Measurements from ENCODE around the gene GLB1L3. TPM values are rescaled to one million over a fixed set of nuclear protein-coding genes. Genes with fewer than 3 reads are reported as not detected.

GLB1L3 gene
- total and polyA plus RNA-seq, 2 donors (not counting 3 experiments of a cell fraction or from before 2014, with no cell fraction given) = not detected

- dilution Hi-C loops (cut with MboI; ENCODE audit: extremely low pct_ligation_motif_present, low sequenced_read_pairs) = no loop called here
- DNase-seq (ENCODE audit: low read depth, low spot score) (no peak), FAIRE-seq (no peak)
- no peaks in the 10 kb centered on the region for H3K79me2 ChIP-seq (ENCODE audit: control insufficient read depth, insufficient read depth, low read length)
- TF ChIP-seq FOS (IDR thresholded peaks at IDR 0.05; ENCODE audit: borderline replicate concordance, insufficient read depth, low read length) (no peak), EZH2 (IDR thresholded peaks at IDR 0.05; ENCODE audit: borderline replicate concordance, low read depth, low read length, severe bottlenecking) (no peak), POLR2A (IDR thresholded peaks at IDR 0.05; ENCODE audit: low read depth, low read length) (no peak), JUN (IDR thresholded peaks at IDR 0.05; ENCODE audit: borderline replicate concordance, insufficient read depth, insufficient read length, low read depth) (no peak), GATA2 (IDR thresholded peaks at IDR 0.05; ENCODE audit: insufficient read depth, insufficient read length, low read depth, low read length) (no peak)
- no peaks in the 10 kb centered on the region for H4K20me1 ChIP-seq (replicated peaks; ENCODE audit: control insufficient read depth, extremely low read depth, insufficient read depth, low read length)
- no peak overlapping the region for H3K9ac ChIP-seq (replicated peaks; ENCODE audit: extremely low read depth, insufficient read depth, low read length)
- no peak overlapping the region for H2AFZ ChIP-seq (ENCODE audit: low read depth, low read length)
- H3K4me2 ChIP-seq (ENCODE audit: insufficient read depth, low read length) = no peak overlapping the region
- ChIA-PET POLR2A (no interaction called here), CTCF (no interaction called here)
- H3K27me3 ChIP-seq (ENCODE audit: control insufficient read depth in 2 of 2, insufficient read depth in 2 of 2, low read length in 2 of 2) = no peaks in the 10 kb centered on the region
- H3K9me1 ChIP-seq (replicated peaks; ENCODE audit: control insufficient read depth, extremely low read depth, insufficient read depth, low read length) = no peaks in the 10 kb centered on the region
- H3K4me1 ChIP-seq (ENCODE audit: control insufficient read depth, extremely low read depth, insufficient read depth, low read length) = no peaks in the 10 kb centered on the region
- intact Hi-C loops (cut with micrococcal nuclease) = no loop called here
- H3K36me3 ChIP-seq (ENCODE audit: control insufficient read depth in 2 of 2, extremely low read depth in 1 of 2, insufficient read depth in 2 of 2, low read length in 2 of 2) = no peaks in the 10 kb centered on the region
- no TSS peak for BruUV-seq (replicated peaks)
- H3K27ac ChIP-seq (ENCODE audit: insufficient read depth, low read depth, low read length) = no peak overlapping the region
- no peak overlapping the region for H3K4me3 ChIP-seq (replicated peaks in 1 of 3; ENCODE audit: insufficient read depth in 1 of 3, low read depth in 1 of 3, low read length in 3 of 3)
- H3K9me3 ChIP-seq (replicated peaks; ENCODE audit: control insufficient read depth, insufficient read depth, low read length) = no peaks in the 10 kb centered on the region
Measured at GRCh38 chr11:134345237-134345550, 69.0 kb downstream of the GLB1L3 start.

GRCh38 chr11:134346101-134346975, 70.2 kb downstream of the GLB1L3 start:
- intact Hi-C loops (cut with micrococcal nuclease) = no loop called here
- ChIA-PET POLR2A (no interaction called here), CTCF (no interaction called here)
- TF ChIP-seq, protein P1, sequence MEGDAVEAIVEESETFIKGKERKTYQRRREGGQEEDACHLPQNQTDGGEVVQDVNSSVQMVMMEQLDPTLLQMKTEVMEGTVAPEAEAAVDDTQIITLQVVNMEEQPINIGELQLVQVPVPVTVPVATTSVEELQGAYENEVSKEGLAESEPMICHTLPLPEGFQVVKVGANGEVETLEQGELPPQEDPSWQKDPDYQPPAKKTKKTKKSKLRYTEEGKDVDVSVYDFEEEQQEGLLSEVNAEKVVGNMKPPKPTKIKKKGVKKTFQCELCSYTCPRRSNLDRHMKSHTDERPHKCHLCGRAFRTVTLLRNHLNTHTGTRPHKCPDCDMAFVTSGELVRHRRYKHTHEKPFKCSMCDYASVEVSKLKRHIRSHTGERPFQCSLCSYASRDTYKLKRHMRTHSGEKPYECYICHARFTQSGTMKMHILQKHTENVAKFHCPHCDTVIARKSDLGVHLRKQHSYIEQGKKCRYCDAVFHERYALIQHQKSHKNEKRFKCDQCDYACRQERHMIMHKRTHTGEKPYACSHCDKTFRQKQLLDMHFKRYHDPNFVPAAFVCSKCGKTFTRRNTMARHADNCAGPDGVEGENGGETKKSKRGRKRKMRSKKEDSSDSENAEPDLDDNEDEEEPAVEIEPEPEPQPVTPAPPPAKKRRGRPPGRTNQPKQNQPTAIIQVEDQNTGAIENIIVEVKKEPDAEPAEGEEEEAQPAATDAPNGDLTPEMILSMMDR (IDR thresholded peaks at IDR 0.05; ENCODE audit: extremely low read depth in 1 of 2, insufficient read depth in 1 of 2, low read depth in 1 of 2, low read length in 2 of 2) = no peak
- no peak for TF ChIP-seq MYC (IDR thresholded peaks at IDR 0.05; ENCODE audit: low read depth, low read length)
- no peak for TF ChIP-seq GATA2 (IDR thresholded peaks at IDR 0.05; ENCODE audit: insufficient read depth, insufficient read length, low read depth, low read length)
- Histone ChIP-seq H3K9me3 (replicated peaks; ENCODE audit: control insufficient read depth, insufficient read depth, low read length) (no peaks in the 10 kb centered on the region), H3K79me2 (ENCODE audit: control insufficient read depth, insufficient read depth, low read length) (no peaks in the 10 kb centered on the region), H3K27me3 (ENCODE audit: control insufficient read depth in 2 of 2, insufficient read depth in 2 of 2, low read length in 2 of 2) (no peaks in the 10 kb centered on the region), H3K9me1 (replicated peaks; ENCODE audit: control insufficient read depth, extremely low read depth, insufficient read depth, low read length) (no peaks in the 10 kb centered on the region), H2AFZ (ENCODE audit: low read depth, low read length) (no peak overlapping the region), H3K27ac (ENCODE audit: insufficient read depth, low read depth, low read length) (no peak overlapping the region), H3K4me1 (ENCODE audit: control insufficient read depth, extremely low read depth, insufficient read depth, low read length) (no peaks in the 10 kb centered on the region), H3K4me2 (ENCODE audit: insufficient read depth, low read length) (no peak overlapping the region), H4K20me1 (replicated peaks; ENCODE audit: control insufficient read depth, extremely low read depth, insufficient read depth, low read length) (no peaks in the 10 kb centered on the region), H3K4me3 (replicated peaks in 1 of 3; ENCODE audit: insufficient read depth in 1 of 3, low read depth in 1 of 3, low read length in 3 of 3) (no peak overlapping the region), H3K9ac (replicated peaks; ENCODE audit: extremely low read depth, insufficient read depth, low read length) (no peak overlapping the region), H3K36me3 (ENCODE audit: control insufficient read depth in 2 of 2, extremely low read depth in 1 of 2, insufficient read depth in 2 of 2, low read length in 2 of 2) (no peaks in the 10 kb centered on the region)
- dilution Hi-C loops (cut with MboI; ENCODE audit: extremely low pct_ligation_motif_present, low sequenced_read_pairs) = no loop called here
- no peak for FAIRE-seq
- BruUV-seq (replicated peaks) = no TSS peak
- DNase-seq (ENCODE audit: low read depth, low spot score) = no peak
